GM12878 (cell line): ENCODE results near the gene BBS2. TPM values are rescaled to one million over a fixed set of nuclear protein-coding genes. Genes with fewer than 3 reads are reported as not detected.

Source experiments
- ATAC-seq: fragments of 200-7000 bp; cut with Tn5 transposase; 3 replicates; pipeline ENCODE4 v1.9.1; 2020; ENCODE audit warnings: mild to moderate bottlenecking, moderate library complexity
- BruUV-seq: library from RNA; stranded (reverse); fragments of 400-500 nt; replicated peaks from 2 replicates; lab custom pipeline; 2021; lab: Mats Ljungman, UMichigan
- CTCF ChIA-PET: fragments of 300-600 bp; sonication (Branson Sonifier 250); formaldehyde crosslinking; extraction: SDS; loops from one replicate; lab custom pipeline; 2021; ENCODE audit warnings: inconsistent platforms; lab: Yijun Ruan, JAX
- POLR2A ChIA-PET: fragments of 350-600 bp; formaldehyde crosslinking; extraction: SDS; loops from one replicate; lab custom pipeline; 2021; ENCODE audit warnings: inconsistent platforms; lab: Charles Lee
- RAD21 ChIA-PET: fragments of 300-600 bp; sonication (Branson Sonifier 250); formaldehyde crosslinking; loops from one replicate; lab custom pipeline; 2023; ENCODE audit warnings: antibody characterized with exemption; ENCODE audit not compliant: unreplicated experiment; lab: Charles Lee
- SMC1A ChIA-PET: fragments of 300-600 bp; sonication (Branson Sonifier 250); formaldehyde crosslinking; loops from one replicate; lab custom pipeline; 2023; ENCODE audit not compliant: unreplicated experiment, uncharacterized antibody; lab: Charles Lee
- DNase-seq: peaks from one replicate; pipeline ENCODE4 v3.0.0-alpha.2; 2011; ENCODE audit warnings: low read depth, low spot score
- FAIRE-seq: peaks from 3 replicates; lab custom pipeline; 2011; peaks lifted over from hg19 to GRCh38; lab: Jason Lieb, UNC
- H2AFZ ChIP-seq: 2 replicates; pipeline ENCODE4 v1.6.0; 2011; ENCODE audit warnings: low read depth, low read length, control low read depth; ENCODE audit not compliant: control insufficient read depth
- H3K27ac ChIP-seq: 2 replicates; pipeline ENCODE4 v1.5.1; 2011; ENCODE audit warnings: control low read depth; ENCODE audit not compliant: control insufficient read depth, insufficient read depth
- H3K27me3 ChIP-seq, 2 experiments: replicated peaks in 1 of 2; 2 replicates each; pipeline versions ENCODE4 v1.6.0 to v1.6.1; 2011; ENCODE audit warnings: low read length in 1 of 2; ENCODE audit not compliant: control insufficient read depth in 2 of 2, insufficient read depth in 2 of 2
- H3K36me3 ChIP-seq, 2 experiments: 2 replicates each; pipeline ENCODE4 v1.5.1; 2011; ENCODE audit warnings: low read length in 1 of 2; ENCODE audit not compliant: control insufficient read depth in 2 of 2, insufficient read depth in 2 of 2
- H3K4me1 ChIP-seq: 2 replicates; pipeline ENCODE4 v1.6.1; 2011; ENCODE audit warnings: mild to moderate bottlenecking, low read length, moderate library complexity, mixed read lengths; ENCODE audit not compliant: control insufficient read depth, insufficient read depth
- H3K4me2 ChIP-seq: 2 replicates; pipeline ENCODE4 v1.6.0; 2011; ENCODE audit warnings: control low read depth; ENCODE audit not compliant: control insufficient read depth, insufficient read depth
- H3K4me3 ChIP-seq: fragments of 200-600 bp; sonication (generic); 2 replicates; pipeline ENCODE4 v1.5.1; 2016
- H3K79me2 ChIP-seq: 2 replicates; pipeline ENCODE4 v1.6.0; 2011; ENCODE audit warnings: low read length; ENCODE audit not compliant: control insufficient read depth, insufficient read depth
- H3K9ac ChIP-seq: 2 replicates; pipeline ENCODE4 v1.8.0; 2011; ENCODE audit warnings: low read length, control low read depth, mixed read lengths; ENCODE audit not compliant: control insufficient read depth, insufficient read depth
- H3K9me3 ChIP-seq: replicated peaks from 3 replicates; pipeline ENCODE4 v1.5.1; 2011; ENCODE audit warnings: mild to moderate bottlenecking, low read length; ENCODE audit not compliant: control insufficient read depth, insufficient read depth
- H4K20me1 ChIP-seq: 2 replicates; pipeline ENCODE4 v1.6.0; 2011; ENCODE audit not compliant: control insufficient read depth, insufficient read depth
- ASH2L ChIP-seq: fragments of 300-600, 200-600 bp; sonication (generic); IDR thresholded peaks from 2 replicates; pipeline ENCODE4 v1.6.1; 2017; ENCODE audit warnings: low read depth, mild to moderate bottlenecking, borderline replicate concordance
- CHD4 ChIP-seq: fragments of 200-600 bp; sonication (generic); IDR thresholded peaks from 2 replicates; pipeline ENCODE4 v1.6.1; 2016; ENCODE audit warnings: mild to moderate bottlenecking
- EP300 ChIP-seq, 2 experiments: fragments of 150-350 bp in 1 of 2; IDR thresholded peaks; 2 replicates each; pipeline ENCODE4 v1.6.1; 2011 to 2012; ENCODE audit warnings: low read depth in 2 of 2, low read length in 2 of 2, borderline replicate concordance in 1 of 2, improper control_type of control experiment in 1 of 2, inconsistent platforms in 1 of 2; ENCODE audit not compliant: control insufficient read depth in 1 of 2
- LARP7 ChIP-seq: fragments of 450-650 bp; IDR thresholded peaks from 2 replicates; pipeline ENCODE4 v1.6.1; 2017; ENCODE audit warnings: mild to moderate bottlenecking
- RFX5 ChIP-seq: IDR thresholded peaks from 2 replicates; pipeline ENCODE4 v1.6.1; 2011; ENCODE audit warnings: low read depth, low read length, improper control_type of control experiment
- SP1 ChIP-seq: IDR thresholded peaks from one replicate; pipeline ENCODE4 v1.6.1; 2011; ENCODE audit warnings: low read depth, low read length
- SPI1 ChIP-seq: IDR thresholded peaks from 2 replicates; pipeline ENCODE4 v1.6.1; 2011; ENCODE audit warnings: low read depth, mild to moderate bottlenecking, low read length, moderate library complexity, borderline replicate concordance; ENCODE audit not compliant: insufficient read depth
- STAT1 ChIP-seq: fragments of 450-650 bp; conservative IDR thresholded peaks from 2 replicates; pipeline ENCODE4 v1.6.1; 2014; ENCODE audit warnings: antibody characterized with exemption, mild to moderate bottlenecking
- WGBS: methylation state at CpG from one replicate; pipeline ENCODE4 v1.1.6; 2016; ENCODE audit warnings: low lambda C conversion rate; ENCODE audit not compliant: insufficient replicate concordance, insufficient coverage; ENCODE audit errors: missing lambda C conversion rate; 5-methylcytosine and 5-hydroxymethylcytosine counted together
- in situ Hi-C: fragments of 300-500 bp; cut with MboI; formaldehyde crosslinking; loops from 9 replicates; pipeline ENCODE4 v1.14.3; 2018; ENCODE audit warnings: mixed read lengths
- intact Hi-C: fragments of 100-400 bp; cut with micrococcal nuclease; formaldehyde crosslinking; loops from one replicate; pipeline ENCODE4 v1.14.2; 2022; ENCODE audit not compliant: unreplicated experiment
- polyA plus RNA-seq, 11 experiments: library from polyadenylated mRNA; depleted of rRNA in 4 of 11; unstranded in 6 of 11; stranded (reverse) in 5 of 11; fragments of >200 nt; fragmentation: Nextera tagmentation in 4 of 11; fragmentation: Illumina TruSeq in 1 of 11; extraction: Ambion mirVana in 4 of 11; extraction: Trizol in 1 of 11; gene quantifications; 1 replicate in 1 of 11; 2 replicates in 10 of 11; pipeline versions ENCODE4 v1.2.1 to v1.2.3, GENCODE V29; 2011 to 2016; ENCODE audit warnings: inconsistent platforms in 2 of 11, missing spikeins in 2 of 11, low read depth in 1 of 11
- total RNA-seq, 4 experiments: library from RNA; depleted of rRNA in 3 of 4; stranded (reverse); fragments of >200 nt in 3 of 4; fragmentation: Illumina TruSeq in 1 of 4; extraction: Trizol in 1 of 4; gene quantifications; 2 replicates each; pipeline versions ENCODE4 v1.2.1 to v1.2.3, GENCODE V29; 2013 to 2021
- TF ChIP-seq, protein P1 (sequence below): IDR thresholded peaks from 2 replicates; pipeline ENCODE4 v1.6.1; 2011; ENCODE audit warnings: low read depth, low read length, improper control_type of control experiment, borderline replicate concordance
- TF ChIP-seq, protein P2 (sequence below): fragments of 450-650 bp; IDR thresholded peaks from 2 replicates; pipeline ENCODE4 v1.6.1; 2017; ENCODE audit warnings: borderline replicate concordance
- TF ChIP-seq, protein P3 (sequence below): fragments of 150-350 bp; IDR thresholded peaks from 2 replicates; pipeline ENCODE4 v1.6.1; 2016; ENCODE audit warnings: low read depth, low read length

The BBS2 gene
- total and polyA plus RNA-seq, 10 of the 15 experiments (the other 5 are each of a cell fraction or from before 2014, with no cell fraction given): 4.9 to 38.3 (median 16.4) TPM

DNA sequence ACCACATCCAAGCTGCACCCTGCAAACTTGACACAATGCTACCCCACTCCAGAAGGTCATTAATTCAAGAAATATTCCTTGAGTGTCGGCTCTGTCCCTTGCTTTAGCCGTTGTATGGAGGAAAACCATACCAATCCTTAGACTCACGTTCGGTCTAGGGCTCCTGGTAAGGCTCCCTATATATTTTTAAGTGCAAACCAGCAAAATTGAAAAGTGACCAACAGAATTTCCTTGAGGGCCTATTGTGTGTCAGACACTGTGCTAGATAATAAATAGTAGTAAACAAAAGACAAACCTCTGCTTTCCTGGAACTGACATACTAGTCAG, 390 bp upstream of the BBS2 start:
- intact Hi-C loops: no loop called here

More for the DNA sequence above, 390 bp upstream of the BBS2 start:
- RAD21 ChIA-PET: no interaction called here
- SMC1A ChIA-PET: no interaction called here
- FAIRE-seq (peak; percentile 23), DNase-seq (no peak)
- POLR2A ChIA-PET: no interaction called here
- Histone ChIP-seq H4K20me1 (no peaks in the 10 kb centered on the region), H3K4me3 (peak overlapping the region; percentile 85; the same call in 1 of the 2 replicates), H2AFZ (peak overlapping the region; percentile 97), H3K36me3 (no peaks in the 10 kb centered on the region), H3K4me2 (peak overlapping the region; percentile 52), H3K27ac (no peak overlapping the region)
- in situ Hi-C loops: no loop called here
- TF ChIP-seq ASH2L (no peak), LARP7 (no peak), EP300 (IDR thresholded peaks at IDR 0.05; ENCODE audit: borderline replicate concordance in 1 of 2, control insufficient read depth in 1 of 2, low read depth in 2 of 2, low read length in 2 of 2) (no peak), STAT1 (no peak), SPI1 (no peak), SP1 (no peak), RFX5 (no peak), CHD4 (no peak)
- TF ChIP-seq, protein P1, sequence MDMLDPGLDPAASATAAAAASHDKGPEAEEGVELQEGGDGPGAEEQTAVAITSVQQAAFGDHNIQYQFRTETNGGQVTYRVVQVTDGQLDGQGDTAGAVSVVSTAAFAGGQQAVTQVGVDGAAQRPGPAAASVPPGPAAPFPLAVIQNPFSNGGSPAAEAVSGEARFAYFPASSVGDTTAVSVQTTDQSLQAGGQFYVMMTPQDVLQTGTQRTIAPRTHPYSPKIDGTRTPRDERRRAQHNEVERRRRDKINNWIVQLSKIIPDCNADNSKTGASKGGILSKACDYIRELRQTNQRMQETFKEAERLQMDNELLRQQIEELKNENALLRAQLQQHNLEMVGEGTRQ: no peak
- TF ChIP-seq, protein P2, sequence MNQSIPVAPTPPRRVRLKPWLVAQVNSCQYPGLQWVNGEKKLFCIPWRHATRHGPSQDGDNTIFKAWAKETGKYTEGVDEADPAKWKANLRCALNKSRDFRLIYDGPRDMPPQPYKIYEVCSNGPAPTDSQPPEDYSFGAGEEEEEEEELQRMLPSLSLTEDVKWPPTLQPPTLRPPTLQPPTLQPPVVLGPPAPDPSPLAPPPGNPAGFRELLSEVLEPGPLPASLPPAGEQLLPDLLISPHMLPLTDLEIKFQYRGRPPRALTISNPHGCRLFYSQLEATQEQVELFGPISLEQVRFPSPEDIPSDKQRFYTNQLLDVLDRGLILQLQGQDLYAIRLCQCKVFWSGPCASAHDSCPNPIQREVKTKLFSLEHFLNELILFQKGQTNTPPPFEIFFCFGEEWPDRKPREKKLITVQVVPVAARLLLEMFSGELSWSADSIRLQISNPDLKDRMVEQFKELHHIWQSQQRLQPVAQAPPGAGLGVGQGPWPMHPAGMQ: no peak
- TF ChIP-seq, protein P3, sequence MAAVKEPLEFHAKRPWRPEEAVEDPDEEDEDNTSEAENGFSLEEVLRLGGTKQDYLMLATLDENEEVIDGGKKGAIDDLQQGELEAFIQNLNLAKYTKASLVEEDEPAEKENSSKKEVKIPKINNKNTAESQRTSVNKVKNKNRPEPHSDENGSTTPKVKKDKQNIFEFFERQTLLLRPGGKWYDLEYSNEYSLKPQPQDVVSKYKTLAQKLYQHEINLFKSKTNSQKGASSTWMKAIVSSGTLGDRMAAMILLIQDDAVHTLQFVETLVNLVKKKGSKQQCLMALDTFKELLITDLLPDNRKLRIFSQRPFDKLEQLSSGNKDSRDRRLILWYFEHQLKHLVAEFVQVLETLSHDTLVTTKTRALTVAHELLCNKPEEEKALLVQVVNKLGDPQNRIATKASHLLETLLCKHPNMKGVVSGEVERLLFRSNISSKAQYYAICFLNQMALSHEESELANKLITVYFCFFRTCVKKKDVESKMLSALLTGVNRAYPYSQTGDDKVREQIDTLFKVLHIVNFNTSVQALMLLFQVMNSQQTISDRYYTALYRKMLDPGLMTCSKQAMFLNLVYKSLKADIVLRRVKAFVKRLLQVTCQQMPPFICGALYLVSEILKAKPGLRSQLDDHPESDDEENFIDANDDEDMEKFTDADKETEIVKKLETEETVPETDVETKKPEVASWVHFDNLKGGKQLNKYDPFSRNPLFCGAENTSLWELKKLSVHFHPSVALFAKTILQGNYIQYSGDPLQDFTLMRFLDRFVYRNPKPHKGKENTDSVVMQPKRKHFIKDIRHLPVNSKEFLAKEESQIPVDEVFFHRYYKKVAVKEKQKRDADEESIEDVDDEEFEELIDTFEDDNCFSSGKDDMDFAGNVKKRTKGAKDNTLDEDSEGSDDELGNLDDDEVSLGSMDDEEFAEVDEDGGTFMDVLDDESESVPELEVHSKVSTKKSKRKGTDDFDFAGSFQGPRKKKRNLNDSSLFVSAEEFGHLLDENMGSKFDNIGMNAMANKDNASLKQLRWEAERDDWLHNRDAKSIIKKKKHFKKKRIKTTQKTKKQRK: no peak
- TF ChIP-seq, all 136 proteins: peak for 0
- no peak; the same call in 2 of the 3 replicates for ATAC-seq
- H3K9ac ChIP-seq: peak overlapping the region; percentile 11; the same call in 1 of the 2 replicates
- whole genome bisulfite sequencing: 33% methylated on average over 4 of the region's 4 CpGs
- CTCF ChIA-PET: no interaction called here
- no TSS peak for BruUV-seq
- no peaks in the 10 kb centered on the region; the same call in 1 of the 2 replicates for H3K4me1 ChIP-seq
- H3K79me2 ChIP-seq: no peaks in the 10 kb centered on the region
- H3K9me3 ChIP-seq: no peaks in the 10 kb centered on the region; the same call in 2 of the 3 replicates
- H3K27me3 ChIP-seq: no peaks in the 10 kb centered on the region
